A204.1 (cell line): Measurements from ENCODE around the gene NPHP4.

Experiments used
- FAIRE-seq: peaks from 2 replicates; lab custom pipeline; 2012; peaks lifted over from hg19 to GRCh38; lab: Jason Lieb, UNC

NPHP4 gene

DNA sequence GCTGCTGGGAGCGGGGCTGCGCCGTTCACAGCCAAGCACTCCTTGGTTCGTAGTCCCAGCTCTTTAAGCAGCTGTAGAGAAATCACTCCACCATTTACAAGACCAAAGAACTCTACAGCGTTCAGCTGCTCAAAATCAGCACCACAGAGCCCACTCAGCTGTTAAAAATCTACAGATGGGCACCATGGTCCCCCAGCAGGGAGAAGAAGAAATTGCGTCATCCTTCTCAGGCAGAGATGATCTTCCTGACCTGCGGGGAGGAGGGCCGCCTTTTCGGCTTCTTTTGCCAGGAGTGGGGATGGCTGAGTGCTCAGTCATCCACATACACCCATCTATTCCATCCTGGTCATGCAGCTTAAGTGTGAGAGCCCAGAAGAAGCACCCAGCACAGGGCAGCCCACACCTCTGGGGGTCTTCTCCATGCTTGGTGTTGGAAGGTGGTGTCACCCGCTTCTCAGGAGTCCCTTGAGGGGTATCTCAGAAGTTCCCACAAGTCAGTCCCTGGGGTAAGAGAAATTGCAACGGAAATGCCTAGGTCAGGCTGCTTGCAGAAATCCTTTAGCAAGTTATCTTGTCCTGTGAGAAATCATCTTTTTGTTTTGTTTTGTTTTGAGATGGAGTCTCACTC lies 163.8 kb downstream of the NPHP4 start:
- no peak for FAIRE-seq

DNA sequence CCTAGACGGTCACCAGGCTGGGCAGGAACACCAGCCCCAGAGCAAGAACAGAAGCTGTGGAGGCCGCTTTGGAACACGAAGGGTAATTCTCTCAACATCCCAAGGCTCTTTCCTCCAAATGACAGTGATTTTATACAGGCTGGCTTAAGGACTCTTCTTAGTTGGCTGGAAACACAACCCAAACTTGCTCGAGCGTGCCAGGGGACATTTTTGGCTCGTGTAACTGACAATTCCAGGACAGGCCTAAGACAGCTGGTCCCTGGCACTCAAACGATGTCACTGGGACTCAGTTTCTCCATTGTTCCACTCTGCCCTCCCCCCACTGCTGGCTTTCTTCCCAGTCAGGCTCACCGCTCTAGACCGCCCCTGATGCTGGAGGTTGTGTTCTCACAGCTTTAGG lies 164.7 kb downstream of the NPHP4 start:
- FAIRE-seq = no peak

DNA sequence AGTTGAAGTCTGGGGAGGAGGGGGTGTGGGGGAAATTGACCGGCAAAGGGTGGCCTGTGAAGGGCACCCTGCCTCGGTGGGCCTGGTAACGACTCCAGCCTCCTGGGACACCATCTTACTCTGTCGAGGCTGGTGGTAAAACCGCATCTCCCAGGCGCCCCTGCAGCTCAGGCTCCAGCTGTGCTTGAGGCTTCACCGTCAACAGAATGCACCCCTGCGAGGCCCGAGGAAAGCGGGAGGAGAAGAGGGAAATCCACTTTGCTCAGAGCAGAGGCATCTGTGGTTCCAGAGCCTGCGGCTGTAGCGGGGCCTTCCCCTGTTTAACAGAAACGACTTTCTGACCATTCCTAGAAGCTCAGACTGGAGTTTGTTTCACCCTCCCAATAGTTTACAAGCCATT lies 165.6 kb downstream of the NPHP4 start:
- FAIRE-seq = no peak

DNA sequence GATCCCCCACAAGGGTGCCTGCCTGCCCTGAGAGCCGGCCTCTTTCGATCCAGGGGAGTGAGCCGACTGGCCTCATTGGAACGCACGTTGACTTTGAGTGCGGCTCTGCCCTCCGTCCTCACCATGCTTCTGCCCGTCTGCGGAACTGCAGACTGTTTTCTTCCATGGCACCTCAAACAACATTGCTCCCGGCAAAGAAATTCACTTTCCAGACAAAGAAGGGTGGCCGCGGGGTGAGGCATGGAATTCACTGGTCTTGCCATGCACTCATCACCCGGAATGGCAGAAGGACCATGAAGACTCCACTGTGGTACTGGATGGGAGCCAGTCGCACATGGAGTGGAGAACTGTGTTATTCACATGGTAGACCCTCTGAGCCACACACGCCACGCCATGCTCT lies 169.5 kb downstream of the NPHP4 start:
- FAIRE-seq = no peak

DNA sequence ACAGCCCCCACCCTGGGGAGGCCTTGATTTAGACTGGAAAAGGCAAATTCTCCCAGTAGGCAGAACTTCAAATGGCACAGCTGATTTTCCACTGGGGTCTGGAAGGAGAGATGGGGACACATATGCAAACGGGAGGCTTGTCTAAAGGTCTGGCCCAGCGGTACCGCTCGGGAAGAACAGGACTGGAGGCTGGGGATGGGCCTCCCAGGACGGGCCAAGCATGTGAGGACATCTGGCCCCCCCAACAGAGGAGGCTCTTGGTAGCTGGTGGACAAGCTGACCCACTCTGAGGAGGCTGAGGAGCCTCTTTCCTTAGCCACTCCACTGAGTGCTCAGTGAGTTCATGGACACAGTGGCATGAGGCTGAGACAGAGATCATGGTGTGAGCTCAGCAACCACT lies 170.0 kb downstream of the NPHP4 start:
- FAIRE-seq = no peak

DNA sequence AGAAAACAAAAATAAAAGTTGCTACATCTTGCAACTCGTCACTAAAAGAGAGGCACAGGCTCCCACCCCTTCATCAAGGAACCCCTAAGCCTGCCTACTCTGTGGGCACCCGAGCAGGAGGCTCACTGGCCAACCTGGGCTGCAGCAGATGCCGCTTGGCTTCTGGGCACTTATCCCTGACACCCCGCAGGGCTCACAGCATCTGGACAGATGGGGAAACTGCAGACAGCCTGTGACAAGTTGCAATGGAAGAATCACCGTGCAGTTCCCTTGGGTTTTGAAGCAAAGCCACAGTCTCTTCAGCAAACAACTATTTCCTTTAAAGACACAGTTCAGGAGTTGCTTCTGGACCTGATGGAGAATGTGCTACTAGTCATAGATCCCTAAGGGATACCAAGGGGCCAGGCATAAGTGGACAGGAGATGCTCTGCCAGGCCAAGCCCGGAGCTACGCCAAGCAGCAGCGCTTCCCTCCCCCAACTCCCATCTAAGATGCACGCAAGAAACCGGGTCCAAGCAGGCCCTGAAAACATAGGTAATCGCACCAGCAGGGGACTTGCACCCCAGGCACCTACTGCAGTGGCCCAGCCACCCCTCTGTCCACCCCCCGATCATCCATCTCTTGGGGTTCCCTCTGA lies 170.6 kb downstream of the NPHP4 start:
- no peak for FAIRE-seq

DNA sequence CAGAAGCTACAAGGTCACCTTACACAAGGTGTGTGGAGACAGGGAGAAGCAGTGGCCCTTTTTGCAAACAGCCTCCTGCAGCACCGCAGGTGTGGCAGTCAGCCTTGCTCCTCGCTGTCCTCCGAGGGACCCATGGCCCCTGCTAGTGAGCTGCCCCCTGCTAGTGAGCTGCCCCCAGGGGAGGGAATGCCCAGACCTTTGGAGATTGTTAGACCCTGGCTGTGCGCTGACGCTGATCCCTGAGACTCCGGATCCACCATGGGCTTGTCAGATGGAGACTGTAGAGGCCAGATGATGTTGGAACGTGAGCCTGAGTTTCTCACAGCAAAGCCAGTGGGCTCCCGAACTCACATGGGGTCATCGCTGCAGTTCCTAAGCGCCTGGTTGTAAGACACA lies 172.2 kb downstream of the NPHP4 start:
- FAIRE-seq = no peak

DNA sequence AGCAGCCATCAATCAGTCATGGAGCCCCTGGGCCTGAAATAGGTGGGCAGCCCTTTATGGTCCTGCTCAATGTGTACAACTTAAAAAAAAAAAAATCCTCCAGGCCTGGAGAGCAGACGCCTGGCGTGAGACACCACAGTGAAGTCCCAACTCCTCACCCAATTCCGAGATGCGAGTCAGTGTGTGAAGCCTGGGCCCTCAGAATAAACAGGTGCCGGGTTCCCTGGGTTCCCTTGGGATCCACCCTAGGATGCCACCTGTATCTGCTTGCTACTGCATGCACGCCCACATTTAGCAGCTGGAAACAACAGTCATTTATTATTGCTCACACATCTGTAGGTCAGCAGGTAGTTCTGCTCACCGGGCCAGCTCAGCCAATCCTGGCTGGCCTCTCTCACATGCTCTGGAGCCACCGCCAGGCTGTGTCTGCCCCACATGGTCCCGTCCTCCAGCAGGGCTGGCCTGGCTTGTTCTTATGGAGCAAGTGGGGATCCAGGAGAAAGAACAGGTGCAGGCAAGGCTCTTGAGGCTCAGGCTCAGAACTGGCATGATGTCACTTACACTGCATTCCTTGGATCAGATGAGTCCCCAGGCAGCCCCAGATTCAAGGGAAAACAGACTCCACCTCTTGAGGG lies 172.7 kb downstream of the NPHP4 start:
- no peak for FAIRE-seq

DNA sequence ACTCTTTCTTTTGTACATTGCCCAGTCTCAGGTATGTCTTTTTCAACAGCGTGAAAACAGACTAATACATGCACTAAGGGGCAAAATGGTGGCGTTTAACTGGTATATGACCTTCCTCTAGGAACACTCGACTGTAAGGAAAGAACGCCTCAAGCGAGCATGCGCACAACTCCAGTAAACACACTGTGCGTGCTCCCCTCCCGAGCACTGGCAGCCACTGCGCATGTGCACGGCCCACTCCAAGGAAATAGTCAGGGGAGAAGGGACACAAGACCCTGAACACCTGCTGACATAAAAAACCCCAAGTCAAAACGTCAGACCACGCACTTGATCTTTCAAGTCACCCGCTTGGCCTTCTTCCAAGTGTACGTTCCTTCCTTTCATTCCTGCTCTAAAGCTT lies 173.5 kb downstream of the NPHP4 start:
- FAIRE-seq = no peak

DNA sequence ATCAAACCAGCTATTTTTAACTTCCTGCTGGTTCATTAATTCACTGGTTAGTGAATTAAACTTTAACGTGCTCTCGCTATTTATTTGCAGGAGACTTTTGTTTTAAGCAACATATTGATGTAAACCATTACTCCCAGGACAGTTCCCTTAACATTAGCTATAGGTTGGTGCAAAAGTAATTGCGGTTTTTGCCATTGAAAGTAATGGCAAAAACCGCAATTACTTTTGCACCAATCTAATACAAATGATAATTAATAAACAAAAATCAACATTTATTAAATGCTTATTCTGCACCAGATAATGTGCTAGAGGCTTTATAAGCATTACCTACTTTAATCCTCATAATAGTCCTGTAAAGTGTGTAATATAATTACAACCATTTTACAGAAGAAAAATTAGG lies 176.5 kb downstream of the NPHP4 start:
- no peak for FAIRE-seq

DNA sequence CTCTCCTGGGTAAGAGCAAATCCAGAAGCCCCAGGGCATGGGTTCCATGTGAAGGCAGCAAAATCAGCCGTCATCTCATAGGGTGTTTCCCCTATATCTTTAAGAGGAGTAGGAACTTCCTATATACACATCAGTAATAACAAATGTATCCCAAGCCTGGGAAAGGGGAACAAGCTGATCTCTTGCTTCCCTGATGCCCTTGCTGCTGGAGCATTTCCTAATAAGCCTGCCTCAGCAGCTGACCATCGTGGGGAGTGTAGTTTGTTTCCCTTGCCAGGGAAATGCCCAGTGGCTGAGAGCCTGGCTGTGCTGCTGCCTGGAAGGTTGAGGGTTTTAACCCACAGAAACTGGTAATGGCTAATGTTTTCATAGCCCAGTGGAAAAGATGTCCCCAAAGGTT lies 177.0 kb downstream of the NPHP4 start:
- FAIRE-seq = no peak

DNA sequence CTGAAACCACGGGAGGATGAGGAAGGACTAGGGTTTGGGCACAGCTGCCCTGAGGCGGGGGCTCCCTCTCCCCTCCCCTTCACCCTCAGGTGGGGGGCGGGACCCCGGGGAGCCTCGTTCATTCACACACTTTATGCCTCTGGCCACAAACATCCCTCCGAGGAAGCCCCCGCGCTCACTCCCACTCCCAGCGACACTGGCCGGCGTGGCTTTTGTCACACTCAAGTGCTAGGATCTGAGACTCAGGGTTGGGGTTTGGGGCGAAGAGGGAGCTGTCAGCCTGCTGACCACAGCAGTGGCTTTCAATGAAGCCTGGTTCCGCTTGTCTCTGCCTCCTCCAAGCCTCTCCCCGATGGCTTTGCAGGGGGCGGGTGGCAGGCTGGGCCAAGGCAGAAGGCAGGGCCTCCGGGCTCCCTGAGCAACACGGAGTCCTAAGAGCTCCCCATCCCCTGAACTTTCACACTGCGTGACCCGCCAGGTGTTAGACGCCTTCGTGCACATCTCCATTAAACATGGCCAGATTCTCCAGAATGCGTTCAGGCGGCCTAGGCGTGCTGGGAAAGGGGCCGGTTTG lies 178.1 kb downstream of the NPHP4 start:
- no peak for FAIRE-seq

DNA sequence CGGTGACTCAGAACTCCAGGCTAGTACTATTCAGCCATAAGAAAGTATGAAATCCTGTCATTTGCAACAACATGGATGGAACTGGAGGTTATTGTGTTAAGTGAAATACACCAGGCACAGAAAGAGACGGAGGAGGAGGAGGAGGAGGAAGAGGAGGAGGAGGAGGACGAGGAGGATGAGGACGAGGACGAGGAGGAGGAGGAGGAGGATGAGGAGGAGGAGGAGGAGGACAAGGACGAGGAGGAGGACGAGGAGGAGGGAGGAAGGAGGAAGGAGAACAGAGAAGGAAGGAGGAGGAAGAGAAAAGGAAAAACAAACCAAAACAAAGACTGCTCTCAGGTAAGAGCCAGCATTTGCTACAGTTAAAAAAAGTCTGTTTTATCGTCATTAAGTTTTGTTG lies 178.7 kb downstream of the NPHP4 start:
- no peak for FAIRE-seq
